Measurements from ENCODE around the gene MAPK9.

Gene MAPK9

GRCh38 chr5:180318456-180319089, 26.7 kb upstream of the MAPK9 start:
- H3K4me3 ChIP-seq (ENCODE audit: low read length), result no peak overlapping the region
- no peaks in the 10 kb centered on the region for H3K4me1 ChIP-seq (ENCODE audit: control insufficient read depth, low read length)
- H3K27me3 ChIP-seq (ENCODE audit: control insufficient read depth, low read length), result no peaks in the 10 kb centered on the region
- no peaks in the 10 kb centered on the region for H3K79me2 ChIP-seq (ENCODE audit: control insufficient read depth, low read length)
- no peak overlapping the region for H3K27ac ChIP-seq (ENCODE audit: low read depth, low read length)
- no peaks in the 10 kb centered on the region for H3F3A ChIP-seq (ENCODE audit: control insufficient read depth, insufficient read depth)
- no peaks in the 10 kb centered on the region for H4K20me1 ChIP-seq (ENCODE audit: control insufficient read depth, insufficient read depth, low read depth, low read length)
- TF ChIP-seq EZH2phosphoT487 (IDR thresholded peaks at IDR 0.05; ENCODE audit: borderline replicate concordance, low read length) (no peak), CTCF (IDR thresholded peaks at IDR 0.05; ENCODE audit: low read depth, low read length, poor library complexity, severe bottlenecking) (no peak)
- no peaks in the 10 kb centered on the region for H3K36me3 ChIP-seq (ENCODE audit: control insufficient read depth, low read length)
- H3K9me3 ChIP-seq (ENCODE audit: control insufficient read depth, insufficient read depth, low read length), result no peaks in the 10 kb centered on the region
- H3K9me2 ChIP-seq (replicated peaks; ENCODE audit: control insufficient read depth, low read length), result no peaks in the 10 kb centered on the region
- H3K4me2 ChIP-seq (ENCODE audit: low read length), result no peak overlapping the region

GRCh38 chr5:180316586-180316985, 24.7 kb upstream of the MAPK9 start:
- Histone ChIP-seq H3K27me3 (ENCODE audit: control insufficient read depth, low read length) (no peaks in the 10 kb centered on the region), H3K4me2 (ENCODE audit: low read length) (no peak overlapping the region), H3F3A (ENCODE audit: control insufficient read depth, insufficient read depth) (no peaks in the 10 kb centered on the region), H3K9me3 (ENCODE audit: control insufficient read depth, insufficient read depth, low read length) (no peaks in the 10 kb centered on the region), H3K4me3 (ENCODE audit: low read length) (no peak overlapping the region), H3K79me2 (ENCODE audit: control insufficient read depth, low read length) (no peaks in the 10 kb centered on the region), H4K20me1 (ENCODE audit: control insufficient read depth, insufficient read depth, low read depth, low read length) (no peaks in the 10 kb centered on the region), H3K36me3 (ENCODE audit: control insufficient read depth, low read length) (no peaks in the 10 kb centered on the region), H3K27ac (ENCODE audit: low read depth, low read length) (no peak overlapping the region), H3K9me2 (replicated peaks; ENCODE audit: control insufficient read depth, low read length) (no peaks in the 10 kb centered on the region), H3K4me1 (ENCODE audit: control insufficient read depth, low read length) (no peaks in the 10 kb centered on the region)
- TF ChIP-seq CTCF (IDR thresholded peaks at IDR 0.05; ENCODE audit: low read depth, low read length, poor library complexity, severe bottlenecking), result no peak

GRCh38 chr5:180315762-180316212, 23.9 kb upstream of the MAPK9 start:
- no peaks in the 10 kb centered on the region for H3K9me3 ChIP-seq (ENCODE audit: control insufficient read depth, insufficient read depth, low read length)
- no peaks in the 10 kb centered on the region for H3K36me3 ChIP-seq (ENCODE audit: control insufficient read depth, low read length)
- H3K9me2 ChIP-seq (replicated peaks; ENCODE audit: control insufficient read depth, low read length), result no peaks in the 10 kb centered on the region
- TF ChIP-seq EZH2phosphoT487 (IDR thresholded peaks at IDR 0.05; ENCODE audit: borderline replicate concordance, low read length) (no peak), CTCF (IDR thresholded peaks at IDR 0.05; ENCODE audit: low read depth, low read length, poor library complexity, severe bottlenecking) (peak; percentile 96)
- no peaks in the 10 kb centered on the region for H3K79me2 ChIP-seq (ENCODE audit: control insufficient read depth, low read length)
- H3K27me3 ChIP-seq (ENCODE audit: control insufficient read depth, low read length), result no peaks in the 10 kb centered on the region
- no peaks in the 10 kb centered on the region for H4K20me1 ChIP-seq (ENCODE audit: control insufficient read depth, insufficient read depth, low read depth, low read length)
- H3F3A ChIP-seq (ENCODE audit: control insufficient read depth, insufficient read depth), result no peaks in the 10 kb centered on the region
- H3K27ac ChIP-seq (ENCODE audit: low read depth, low read length), result no peak overlapping the region
- no peak overlapping the region for H3K4me3 ChIP-seq (ENCODE audit: low read length)
- H3K4me1 ChIP-seq (ENCODE audit: control insufficient read depth, low read length), result no peaks in the 10 kb centered on the region
- no peak overlapping the region for H3K4me2 ChIP-seq (ENCODE audit: low read length)

All from DOHH2 (cell line).